Raji (cell line): ENCODE data around the gene DAW1.

Experiments used
- POLR2A ChIP-seq: IDR thresholded peaks from 2 replicates; pipeline ENCODE4 v1.6.1; 2011; ENCODE audit warnings: low read depth, low read length, control low read depth; ENCODE audit not compliant: insufficient read depth

Gene DAW1

DNA sequence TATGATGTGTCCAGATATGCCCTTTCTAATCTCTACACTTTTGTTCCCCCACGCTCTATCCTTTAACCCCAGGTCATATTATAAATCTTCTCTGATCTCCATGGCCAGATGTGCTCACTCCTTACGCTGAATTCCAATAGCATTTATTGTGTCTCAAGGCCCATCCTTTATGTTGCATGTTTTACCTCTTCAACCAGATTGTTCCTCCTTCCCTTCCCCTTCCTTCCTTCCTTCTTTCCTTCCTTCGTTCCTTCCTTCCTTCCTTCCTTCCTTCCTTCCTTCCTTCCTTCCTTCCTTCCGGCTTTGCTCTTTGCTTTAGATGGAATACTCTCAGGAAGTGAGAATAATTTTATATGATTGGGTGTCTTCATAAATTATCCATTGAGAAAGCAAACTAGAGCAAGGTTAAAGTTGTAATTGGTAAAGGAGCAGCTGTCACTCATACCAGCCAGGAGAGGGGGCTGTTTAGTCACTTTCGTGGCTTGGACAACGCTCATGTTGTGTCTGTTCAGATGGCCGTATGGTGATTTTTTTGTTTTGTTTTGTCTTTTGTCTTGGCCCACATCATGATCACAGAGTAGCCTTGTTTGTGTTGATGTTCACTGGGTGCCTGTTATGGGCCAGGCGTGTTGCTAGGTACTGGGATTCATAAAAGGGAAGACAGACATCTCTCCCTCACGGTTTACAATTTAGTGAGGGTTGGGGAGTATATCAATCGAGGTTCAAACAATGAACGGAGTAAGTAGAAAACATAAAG, 68.0 kb downstream of the DAW1 start:
- TF ChIP-seq POLR2A: no peak

DNA sequence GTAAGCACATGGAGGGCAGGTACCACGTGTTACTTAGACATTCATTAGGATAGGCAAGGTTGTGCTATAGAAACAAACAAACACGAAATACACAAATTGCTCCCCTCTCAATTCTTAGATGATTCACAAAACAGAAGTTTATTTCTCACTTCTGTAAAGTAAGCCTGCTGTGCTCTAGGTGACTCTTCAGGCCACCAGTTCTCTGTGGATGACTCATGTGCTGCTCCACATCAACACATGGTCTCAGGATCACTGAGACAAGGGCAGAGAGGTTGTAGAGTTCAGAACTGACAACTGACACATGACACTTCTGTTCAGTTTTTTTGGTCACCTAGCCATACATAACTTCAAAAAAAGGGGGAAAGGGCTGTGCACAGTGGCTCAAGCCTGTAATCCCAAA, 70.6 kb downstream of the DAW1 start:
- no peak for TF ChIP-seq POLR2A

- no peak for TF ChIP-seq POLR2A
Measured at GRCh38 chr2:227942965-227943364, 71.5 kb downstream of the DAW1 start.

GRCh38 chr2:227960317-227960716, 88.9 kb downstream of the DAW1 start:
- no peak for TF ChIP-seq POLR2A

- TF ChIP-seq POLR2A: no peak
Measured at GRCh38 chr2:227971619-227972230, 100.3 kb downstream of the DAW1 start.

DNA sequence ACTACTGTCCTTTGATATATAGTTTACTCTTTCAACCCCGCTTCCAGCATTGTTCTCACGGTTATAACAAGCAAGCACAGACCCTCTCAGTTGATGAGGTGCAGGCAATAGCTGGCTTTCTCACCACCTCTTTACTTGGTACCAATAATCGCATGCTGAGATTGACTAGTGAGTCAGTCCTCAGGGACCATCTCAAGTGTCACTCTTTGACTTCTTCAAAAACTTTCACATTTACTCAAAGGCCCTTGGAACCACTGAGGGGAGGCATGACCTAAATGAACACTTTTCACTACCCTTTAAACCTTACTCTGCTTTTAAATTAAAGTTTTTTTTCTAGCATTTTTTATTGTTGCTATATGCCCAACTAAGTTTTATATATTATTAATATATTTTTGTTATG, 101.8 kb downstream of the DAW1 start:
- TF ChIP-seq POLR2A: no peak
